Keratinocyte (primary cell): ENCODE data around the gene PNPLA8.

Source experiments
- EZH2 ChIP-seq: IDR thresholded peaks from one replicate; pipeline ENCODE4 v1.6.1; 2012; ENCODE audit warnings: inconsistent platforms, mild to moderate bottlenecking, low read length, moderate library complexity
- TF ChIP-seq, protein P1 (sequence below), 3 experiments: IDR thresholded peaks in 1 of 3; conservative IDR thresholded peaks in 1 of 3; optimal IDR thresholded peaks in 1 of 3; 2 replicates in 2 of 3; 3 replicates in 1 of 3; pipeline versions ENCODE3 to v1.5.1; 2011; ENCODE audit warnings: low read length in 3 of 3, mild to moderate bottlenecking in 3 of 3, moderate library complexity in 2 of 3, control low read depth in 1 of 3, inconsistent platforms in 1 of 3; ENCODE audit not compliant: insufficient read depth in 2 of 3; ENCODE audit errors: extremely low read depth in 1 of 3

DNA sequence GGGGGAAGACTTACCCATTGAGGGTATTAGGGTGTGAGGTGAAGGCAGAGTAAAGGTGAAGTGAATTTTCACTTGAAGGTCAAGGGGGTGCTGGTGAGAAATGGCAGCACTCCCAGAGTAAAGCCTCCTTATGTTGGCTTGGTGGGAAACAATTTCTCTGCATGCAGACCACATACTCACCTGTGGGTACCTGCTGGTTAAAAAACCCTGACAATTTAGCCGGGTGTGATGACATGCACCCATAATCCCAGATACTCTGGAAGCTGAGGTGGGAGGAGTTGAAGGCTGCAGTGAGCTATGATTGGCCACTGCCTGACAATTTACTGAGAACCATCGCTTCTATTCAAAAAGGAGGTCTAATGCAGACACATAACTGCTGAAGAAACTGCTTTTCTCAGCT lies 49.2 kb upstream of the PNPLA8 start:
- TF ChIP-seq, protein P1, sequence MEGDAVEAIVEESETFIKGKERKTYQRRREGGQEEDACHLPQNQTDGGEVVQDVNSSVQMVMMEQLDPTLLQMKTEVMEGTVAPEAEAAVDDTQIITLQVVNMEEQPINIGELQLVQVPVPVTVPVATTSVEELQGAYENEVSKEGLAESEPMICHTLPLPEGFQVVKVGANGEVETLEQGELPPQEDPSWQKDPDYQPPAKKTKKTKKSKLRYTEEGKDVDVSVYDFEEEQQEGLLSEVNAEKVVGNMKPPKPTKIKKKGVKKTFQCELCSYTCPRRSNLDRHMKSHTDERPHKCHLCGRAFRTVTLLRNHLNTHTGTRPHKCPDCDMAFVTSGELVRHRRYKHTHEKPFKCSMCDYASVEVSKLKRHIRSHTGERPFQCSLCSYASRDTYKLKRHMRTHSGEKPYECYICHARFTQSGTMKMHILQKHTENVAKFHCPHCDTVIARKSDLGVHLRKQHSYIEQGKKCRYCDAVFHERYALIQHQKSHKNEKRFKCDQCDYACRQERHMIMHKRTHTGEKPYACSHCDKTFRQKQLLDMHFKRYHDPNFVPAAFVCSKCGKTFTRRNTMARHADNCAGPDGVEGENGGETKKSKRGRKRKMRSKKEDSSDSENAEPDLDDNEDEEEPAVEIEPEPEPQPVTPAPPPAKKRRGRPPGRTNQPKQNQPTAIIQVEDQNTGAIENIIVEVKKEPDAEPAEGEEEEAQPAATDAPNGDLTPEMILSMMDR (optimal IDR thresholded peaks at IDR 0.05 in 1 of 3, IDR thresholded peaks at IDR 0.05 in 1 of 3, conservative IDR thresholded peaks at IDR 0.05 in 1 of 3; ENCODE audit: extremely low read depth in 1 of 3, insufficient read depth in 2 of 3, low read length in 3 of 3): no peak
- TF ChIP-seq EZH2: no peak
